Measurements from ENCODE around the gene EFCAB6.

- TF ChIP-seq, protein P1, sequence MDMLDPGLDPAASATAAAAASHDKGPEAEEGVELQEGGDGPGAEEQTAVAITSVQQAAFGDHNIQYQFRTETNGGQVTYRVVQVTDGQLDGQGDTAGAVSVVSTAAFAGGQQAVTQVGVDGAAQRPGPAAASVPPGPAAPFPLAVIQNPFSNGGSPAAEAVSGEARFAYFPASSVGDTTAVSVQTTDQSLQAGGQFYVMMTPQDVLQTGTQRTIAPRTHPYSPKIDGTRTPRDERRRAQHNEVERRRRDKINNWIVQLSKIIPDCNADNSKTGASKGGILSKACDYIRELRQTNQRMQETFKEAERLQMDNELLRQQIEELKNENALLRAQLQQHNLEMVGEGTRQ (CRISPR knock-in tag; IDR thresholded peaks at IDR 0.05) = no peak
- TF ChIP-seq CTCF (IDR thresholded peaks at IDR 0.05) (no peak), CREB1 (CRISPR knock-in tag; IDR thresholded peaks at IDR 0.05) (no peak), HMGA2 (CRISPR knock-in tag; IDR thresholded peaks at IDR 0.05) (no peak), GABPB1 (CRISPR knock-in tag; IDR thresholded peaks at IDR 0.05) (no peak), AFF4 (CRISPR knock-in tag; IDR thresholded peaks at IDR 0.05; ENCODE audit: borderline replicate concordance) (no peak), JUN (CRISPR knock-in tag; IDR thresholded peaks at IDR 0.05) (no peak), NFATC4 (CRISPR knock-in tag; IDR thresholded peaks at IDR 0.05) (no peak), TP53 (CRISPR knock-in tag; IDR thresholded peaks at IDR 0.05) (no peak), E2F5 (CRISPR knock-in tag; IDR thresholded peaks at IDR 0.05) (no peak), ZNF138 (CRISPR knock-in tag; conservative IDR thresholded peaks at IDR 0.05) (no peak)
- TF ChIP-seq, protein P2, sequence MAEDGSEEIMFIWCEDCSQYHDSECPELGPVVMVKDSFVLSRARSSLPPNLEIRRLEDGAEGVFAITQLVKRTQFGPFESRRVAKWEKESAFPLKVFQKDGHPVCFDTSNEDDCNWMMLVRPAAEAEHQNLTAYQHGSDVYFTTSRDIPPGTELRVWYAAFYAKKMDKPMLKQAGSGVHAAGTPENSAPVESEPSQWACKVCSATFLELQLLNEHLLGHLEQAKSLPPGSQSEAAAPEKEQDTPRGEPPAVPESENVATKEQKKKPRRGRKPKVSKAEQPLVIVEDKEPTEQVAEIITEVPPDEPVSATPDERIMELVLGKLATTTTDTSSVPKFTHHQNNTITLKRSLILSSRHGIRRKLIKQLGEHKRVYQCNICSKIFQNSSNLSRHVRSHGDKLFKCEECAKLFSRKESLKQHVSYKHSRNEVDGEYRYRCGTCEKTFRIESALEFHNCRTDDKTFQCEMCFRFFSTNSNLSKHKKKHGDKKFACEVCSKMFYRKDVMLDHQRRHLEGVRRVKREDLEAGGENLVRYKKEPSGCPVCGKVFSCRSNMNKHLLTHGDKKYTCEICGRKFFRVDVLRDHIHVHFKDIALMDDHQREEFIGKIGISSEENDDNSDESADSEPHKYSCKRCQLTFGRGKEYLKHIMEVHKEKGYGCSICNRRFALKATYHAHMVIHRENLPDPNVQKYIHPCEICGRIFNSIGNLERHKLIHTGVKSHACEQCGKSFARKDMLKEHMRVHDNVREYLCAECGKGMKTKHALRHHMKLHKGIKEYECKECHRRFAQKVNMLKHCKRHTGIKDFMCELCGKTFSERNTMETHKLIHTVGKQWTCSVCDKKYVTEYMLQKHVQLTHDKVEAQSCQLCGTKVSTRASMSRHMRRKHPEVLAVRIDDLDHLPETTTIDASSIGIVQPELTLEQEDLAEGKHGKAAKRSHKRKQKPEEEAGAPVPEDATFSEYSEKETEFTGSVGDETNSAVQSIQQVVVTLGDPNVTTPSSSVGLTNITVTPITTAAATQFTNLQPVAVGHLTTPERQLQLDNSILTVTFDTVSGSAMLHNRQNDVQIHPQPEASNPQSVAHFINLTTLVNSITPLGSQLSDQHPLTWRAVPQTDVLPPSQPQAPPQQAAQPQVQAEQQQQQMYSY (CRISPR knock-in tag; IDR thresholded peaks at IDR 0.05) = no peak
- TF ChIP-seq, protein P3, sequence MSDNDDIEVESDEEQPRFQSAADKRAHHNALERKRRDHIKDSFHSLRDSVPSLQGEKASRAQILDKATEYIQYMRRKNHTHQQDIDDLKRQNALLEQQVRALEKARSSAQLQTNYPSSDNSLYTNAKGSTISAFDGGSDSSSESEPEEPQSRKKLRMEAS (CRISPR knock-in tag; IDR thresholded peaks at IDR 0.05) = no peak
Observed at GRCh38 chr22:43515411-43515810, 296.7 kb downstream of the EFCAB6 start.
